ENCODE data around the gene URI1.

The URI1 gene

DNA sequence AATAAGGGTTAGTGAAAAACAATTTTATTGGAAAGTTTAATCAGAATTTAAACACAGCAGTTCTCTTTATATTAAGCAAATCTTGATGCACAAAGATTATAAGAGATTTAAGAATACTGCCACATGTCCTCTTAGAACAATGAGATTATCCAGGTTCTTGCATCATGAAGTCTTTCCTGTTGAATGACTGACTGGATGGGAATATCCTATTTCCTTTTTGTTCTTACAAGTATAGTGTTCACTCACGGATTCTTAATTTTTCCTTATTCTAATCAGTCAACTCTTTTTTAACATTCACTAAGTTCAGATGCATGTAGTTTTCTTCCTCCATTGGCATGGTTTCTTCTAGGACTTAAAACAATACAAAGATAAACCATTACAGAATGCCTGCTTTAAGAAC is 10.1 kb downstream of the URI1 start:
- no peak overlapping the region for H3K4me3 ChIP-seq (ENCODE audit: low read length)
- no peak for TF ChIP-seq CTCF (conservative IDR thresholded peaks at IDR 0.05; ENCODE audit: low read length)
- no peak for DNase-seq (ENCODE audit: low read depth)

- no peak for TF ChIP-seq CTCF (conservative IDR thresholded peaks at IDR 0.05; ENCODE audit: low read length)
- DNase-seq (ENCODE audit: low read depth) = no peak
- no peak overlapping the region for H3K4me3 ChIP-seq (ENCODE audit: low read length)
Observed at GRCh38 chr19:29952646-29953045, 10.6 kb downstream of the URI1 start.

GRCh38 chr19:29953352-29954247 is 11.6 kb downstream of the URI1 start:
- TF ChIP-seq CTCF (conservative IDR thresholded peaks at IDR 0.05; ENCODE audit: low read length) = no peak
- DNase-seq (ENCODE audit: low read depth) = no peak
- H3K4me3 ChIP-seq (ENCODE audit: low read length) = no peak overlapping the region

- DNase-seq (ENCODE audit: low read depth) = no peak
- no peak for TF ChIP-seq CTCF (conservative IDR thresholded peaks at IDR 0.05; ENCODE audit: low read length)
- no peak overlapping the region for H3K4me3 ChIP-seq (ENCODE audit: low read length)
Observed at GRCh38 chr19:29956855-29957254, 14.8 kb downstream of the URI1 start.

- no peak for TF ChIP-seq CTCF (conservative IDR thresholded peaks at IDR 0.05; ENCODE audit: low read length)
- no peak for DNase-seq (ENCODE audit: low read depth)
- no peak overlapping the region for H3K4me3 ChIP-seq (ENCODE audit: low read length)
Observed at GRCh38 chr19:29961311-29961710, 19.3 kb downstream of the URI1 start.

DNA sequence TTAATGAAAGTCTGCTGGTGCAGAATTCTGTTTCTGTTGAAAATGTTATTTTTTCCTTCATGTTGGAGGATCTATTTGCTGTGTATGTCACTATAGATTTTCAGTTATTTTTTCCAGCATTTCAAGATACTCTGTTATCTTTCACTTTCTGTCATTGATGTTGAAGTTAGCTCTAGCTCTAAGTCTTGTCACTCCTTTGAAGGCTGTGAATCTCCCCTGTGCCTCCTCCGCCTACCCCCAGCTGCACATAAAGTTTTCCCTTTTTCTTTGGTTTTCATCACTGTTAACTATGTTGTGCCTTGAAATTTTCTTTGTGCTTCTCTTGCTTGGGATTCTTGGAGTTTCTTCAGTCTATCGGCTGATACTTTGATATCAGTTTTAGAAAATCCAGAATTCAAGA is 20.8 kb downstream of the URI1 start:
- no peak for DNase-seq (ENCODE audit: low read depth)
- H3K4me3 ChIP-seq (ENCODE audit: low read length) = no peak overlapping the region
- no peak for TF ChIP-seq CTCF (conservative IDR thresholded peaks at IDR 0.05; ENCODE audit: low read length)

GRCh38 chr19:29963576-29963975 is 21.5 kb downstream of the URI1 start:
- no peak overlapping the region for H3K4me3 ChIP-seq (ENCODE audit: low read length)
- no peak for TF ChIP-seq CTCF (conservative IDR thresholded peaks at IDR 0.05; ENCODE audit: low read length)
- DNase-seq (ENCODE audit: low read depth) = no peak

Measured in AG10803 (cell line).